Caco-2 (cell line): ENCODE measurements around the gene NHERF2. TPM values are rescaled to one million over a fixed set of nuclear protein-coding genes. Genes with fewer than 3 reads are reported as not detected.

Source experiments
- BruUV-seq: library from RNA; stranded (reverse); fragments of 400-500 nt; replicated peaks from 2 replicates; lab custom pipeline; 2021; lab: Mats Ljungman, UMichigan
- CTCF ChIA-PET: fragments of 300-600 bp; sonication (Branson Sonifier 250); formaldehyde crosslinking; loops from one replicate; lab custom pipeline; 2022; ENCODE audit warnings: antibody characterized with exemption; lab: Charles Lee
- POLR2A ChIA-PET: fragments of 300-600 bp; sonication (Branson Sonifier 250); formaldehyde crosslinking; loops from one replicate; lab custom pipeline; 2022; ENCODE audit warnings: antibody characterized with exemption; lab: Charles Lee
- DNase-seq, 2 experiments: peaks; one replicate each; pipeline versions ENCODE4 v3.0.0 to v3.0.0-alpha.2; 2020 to 2022
- H3K27me3 ChIP-seq: replicated peaks from 2 replicates; pipeline ENCODE4 v1.6.0; 2011; ENCODE audit warnings: low read length; ENCODE audit not compliant: control insufficient read depth, insufficient read depth
- H3K36me3 ChIP-seq: 2 replicates; pipeline ENCODE4 v1.5.1; 2011; ENCODE audit warnings: low read length; ENCODE audit not compliant: control insufficient read depth, insufficient read depth
- H3K4me1 ChIP-seq: fragments of 250-450 bp; sonication (Bioruptor Pico); 2 replicates; pipeline ENCODE4 v1.5.1; 2020; ENCODE audit warnings: mild to moderate bottlenecking
- H3K4me3 ChIP-seq: 2 replicates; pipeline ENCODE4 v1.5.1; 2011; ENCODE audit warnings: low read depth, mild to moderate bottlenecking, control low read depth, low read length
- H3K9me3 ChIP-seq: fragments of 250-450 bp; sonication (Bioruptor Pico); 2 replicates; pipeline ENCODE4 v1.5.1; 2020; ENCODE audit warnings: mild to moderate bottlenecking, moderate library complexity
- H3K27ac Mint-ChIP-seq: one replicate; pipeline ENCODE4 v1.8.0; 2022; ENCODE audit warnings: mixed read lengths; ENCODE audit not compliant: unreplicated experiment
- H3K27me3 Mint-ChIP-seq: one replicate; pipeline ENCODE4 v1.8.0; 2022; ENCODE audit warnings: mixed read lengths; ENCODE audit not compliant: insufficient read depth, unreplicated experiment
- H3K36me3 Mint-ChIP-seq: one replicate; pipeline ENCODE4 v1.8.0; 2022; ENCODE audit warnings: mild to moderate bottlenecking, mixed read lengths; ENCODE audit not compliant: insufficient read depth, unreplicated experiment
- H3K4me1 Mint-ChIP-seq: one replicate; pipeline ENCODE4 v1.8.0; 2022; ENCODE audit warnings: low read depth, mixed read lengths; ENCODE audit not compliant: unreplicated experiment
- H3K4me3 Mint-ChIP-seq: one replicate; pipeline ENCODE4 v1.8.0; 2022; ENCODE audit warnings: mild to moderate bottlenecking, moderate library complexity, mixed read lengths; ENCODE audit not compliant: unreplicated experiment
- H3K9me3 Mint-ChIP-seq: one replicate; pipeline ENCODE4 v1.8.0; 2022; ENCODE audit warnings: mixed read lengths; ENCODE audit not compliant: unreplicated experiment
- CTCF ChIP-seq, 2 experiments: fragments of 200-600 bp in 1 of 2; IDR thresholded peaks; 1 replicate in 1 of 2; 2 replicates in 1 of 2; pipeline versions ENCODE4 v1.5.1 to v1.8.0; 2011 to 2022; ENCODE audit warnings: antibody characterized with exemption in 1 of 2, control low read depth in 1 of 2, inconsistent platforms in 1 of 2, low read depth in 1 of 2, low read length in 1 of 2, mild to moderate bottlenecking in 1 of 2, moderate library complexity in 1 of 2; ENCODE audit not compliant: insufficient read depth in 1 of 2, severe bottlenecking in 1 of 2, unreplicated experiment in 1 of 2
- intact Hi-C: fragments of 100-400 bp; cut with micrococcal nuclease; formaldehyde crosslinking; loops from one replicate; pipeline ENCODE4 v1.10.0; 2022; ENCODE audit not compliant: unreplicated experiment
- total RNA-seq: library from RNA; stranded (reverse); gene quantifications from 2 replicates; pipeline ENCODE4 v1.2.3, GENCODE V29; 2022

NHERF2 gene
- total RNA-seq, 1 experiment from 2014 or later, result 26.6 TPM

- no peaks in the 10 kb centered on the region for H3K27me3 ChIP-seq
- H3K27ac Mint-ChIP-seq, result no peak within 1 kb of the TSS
- H3K4me1 Mint-ChIP-seq, result peaks cover 17% of the 10 kb centered on the region
- H3K27me3 Mint-ChIP-seq, result no peaks in the 10 kb centered on the region
- no peaks in the 10 kb centered on the region for H3K36me3 Mint-ChIP-seq
- H3K9me3 Mint-ChIP-seq, result no peaks in the 10 kb centered on the region
- ChIA-PET POLR2A (interaction anchor here (1.2 kb wide), 1 partner anchor 28 kb away, joined by 3 read pairs; the partner anchor contains the start of genes NTHL1 and TSC2), CTCF (interaction anchor here (0.9 kb wide), 1 partner anchor 10 kb away, joined by 3 read pairs; no protein-coding TSS in a partner anchor)
- H3K9me3 ChIP-seq, result no peaks in the 10 kb centered on the region
- peak in 1 of 2 experiments; percentile 39 for DNase-seq
- H3K4me3 Mint-ChIP-seq, result peak within 1 kb of the TSS; percentile 67
- intact Hi-C loops, result no loop called here
- no peaks in the 10 kb centered on the region for H3K36me3 ChIP-seq
- no TSS peak for BruUV-seq
- H3K4me3 ChIP-seq, result peak within 1 kb of the TSS; percentile 34
- peaks cover 23% of the 10 kb centered on the region for H3K4me1 ChIP-seq
- no peak for TF ChIP-seq CTCF (IDR thresholded peaks at IDR 0.05; ENCODE audit: insufficient read depth in 1 of 2, low read depth in 1 of 2, low read length in 1 of 2, severe bottlenecking in 1 of 2, unreplicated experiment in 1 of 2)
Measured at GRCh38 chr16:2019518-2019920, 7.2 kb upstream of the NHERF2 start, which contains the start of gene NPW. Gene NPW, plus strand, starts transcription at chr16:2019785.

GRCh38 chr16:2019921-2020831 lies 6.5 kb upstream of the NHERF2 start:
- ChIA-PET CTCF (interaction anchor here (0.7 to 0.9 kb wide), 2 partner anchors 11 to 28 kb away, joined by 3 read pairs; no protein-coding TSS in a partner anchor), POLR2A (interaction anchor here (1.2 kb wide), 1 partner anchor 28 kb away, joined by 3 read pairs; the partner anchor contains the start of genes NTHL1 and TSC2)
- Histone ChIP-seq H3K9me3 (no peaks in the 10 kb centered on the region), H3K27me3 (no peaks in the 10 kb centered on the region), H3K4me1 (peaks cover 20% of the 10 kb centered on the region), H3K4me3 (peak overlapping the region; percentile 34), H3K36me3 (no peaks in the 10 kb centered on the region)
- no peak overlapping the region for H3K27ac Mint-ChIP-seq
- peaks cover 18% of the 10 kb centered on the region for H3K4me1 Mint-ChIP-seq
- no peak for DNase-seq
- no peaks in the 10 kb centered on the region for H3K36me3 Mint-ChIP-seq
- H3K4me3 Mint-ChIP-seq, result peak overlapping the region; percentile 67
- BruUV-seq, result no TSS peak
- no peak for TF ChIP-seq CTCF (IDR thresholded peaks at IDR 0.05; ENCODE audit: insufficient read depth in 1 of 2, low read depth in 1 of 2, low read length in 1 of 2, severe bottlenecking in 1 of 2, unreplicated experiment in 1 of 2)
- no peaks in the 10 kb centered on the region for H3K9me3 Mint-ChIP-seq
- intact Hi-C loops, result no loop called here
- H3K27me3 Mint-ChIP-seq, result no peaks in the 10 kb centered on the region

- no peak for TF ChIP-seq CTCF (IDR thresholded peaks at IDR 0.05; ENCODE audit: insufficient read depth in 1 of 2, low read depth in 1 of 2, low read length in 1 of 2, severe bottlenecking in 1 of 2, unreplicated experiment in 1 of 2)
- POLR2A ChIA-PET, result interaction anchor here (0.5 to 1.0 kb wide), 5 partner anchors 58 to 171 kb away, joined by 3 to 7 read pairs (median 4); partner anchors contain the start of genes MSRB1, RPS2 and TRAF7
- peaks cover 18% of the 10 kb centered on the region for H3K4me1 Mint-ChIP-seq
Measured at GRCh38 chr16:2022723-2023091, 4.0 kb upstream of the NHERF2 start.

More at GRCh38 chr16:2022723-2023091, 4.0 kb upstream of the NHERF2 start:
- H3K4me1 ChIP-seq, result peaks cover 16% of the 10 kb centered on the region
- H3K9me3 ChIP-seq, result no peaks in the 10 kb centered on the region
- CTCF ChIA-PET, result interaction anchor here (0.6 to 2.8 kb wide), 9 partner anchors 11 to 947 kb away, joined by 3 to 14 read pairs (median 3); partner anchors contain the start of genes NTHL1, PAQR4 and TSC2
- H3K36me3 ChIP-seq, result no peaks in the 10 kb centered on the region
- H3K27ac Mint-ChIP-seq, result peak overlapping the region; percentile 74
- intact Hi-C loops, result loop anchor here (1.0 to 2.0 kb wide), 3 partner anchors 24 to 69 kb away; partner anchors contain the start of genes NTHL1 and TSC2
- no peaks in the 10 kb centered on the region for H3K36me3 Mint-ChIP-seq
- peak overlapping the region; percentile 74 for H3K4me3 Mint-ChIP-seq
- H3K9me3 Mint-ChIP-seq, result no peaks in the 10 kb centered on the region
- H3K27me3 Mint-ChIP-seq, result no peaks in the 10 kb centered on the region
- H3K27me3 ChIP-seq, result no peaks in the 10 kb centered on the region
- H3K4me3 ChIP-seq, result peak overlapping the region; percentile 9; the same call in 1 of the 2 replicates
- BruUV-seq, result no TSS peak
- peak; percentile 66 to 78 for DNase-seq
